ENCODE measurements around the gene SH3RF3. TPM values are rescaled to one million over a fixed set of nuclear protein-coding genes. Genes with fewer than 3 reads are reported as not detected.

SH3RF3 gene
- total RNA-seq, 1 experiment from 2014 or later = 21.7 TPM

- H3K27me3 Mint-ChIP-seq (ENCODE audit: insufficient read depth, unreplicated experiment) = no peaks in the 10 kb centered on the region
- no peak overlapping the region for H3K27ac Mint-ChIP-seq (ENCODE audit: low read depth, unreplicated experiment)
- H3K4me3 Mint-ChIP-seq (ENCODE audit: unreplicated experiment) = no peak overlapping the region
- ChIA-PET CTCF (no interaction called here), POLR2A (no interaction called here)
- intact Hi-C loops (cut with micrococcal nuclease) = no loop called here
- H3K9me3 Mint-ChIP-seq (ENCODE audit: unreplicated experiment) = no peaks in the 10 kb centered on the region
- TF ChIP-seq, protein P1, sequence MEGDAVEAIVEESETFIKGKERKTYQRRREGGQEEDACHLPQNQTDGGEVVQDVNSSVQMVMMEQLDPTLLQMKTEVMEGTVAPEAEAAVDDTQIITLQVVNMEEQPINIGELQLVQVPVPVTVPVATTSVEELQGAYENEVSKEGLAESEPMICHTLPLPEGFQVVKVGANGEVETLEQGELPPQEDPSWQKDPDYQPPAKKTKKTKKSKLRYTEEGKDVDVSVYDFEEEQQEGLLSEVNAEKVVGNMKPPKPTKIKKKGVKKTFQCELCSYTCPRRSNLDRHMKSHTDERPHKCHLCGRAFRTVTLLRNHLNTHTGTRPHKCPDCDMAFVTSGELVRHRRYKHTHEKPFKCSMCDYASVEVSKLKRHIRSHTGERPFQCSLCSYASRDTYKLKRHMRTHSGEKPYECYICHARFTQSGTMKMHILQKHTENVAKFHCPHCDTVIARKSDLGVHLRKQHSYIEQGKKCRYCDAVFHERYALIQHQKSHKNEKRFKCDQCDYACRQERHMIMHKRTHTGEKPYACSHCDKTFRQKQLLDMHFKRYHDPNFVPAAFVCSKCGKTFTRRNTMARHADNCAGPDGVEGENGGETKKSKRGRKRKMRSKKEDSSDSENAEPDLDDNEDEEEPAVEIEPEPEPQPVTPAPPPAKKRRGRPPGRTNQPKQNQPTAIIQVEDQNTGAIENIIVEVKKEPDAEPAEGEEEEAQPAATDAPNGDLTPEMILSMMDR (IDR thresholded peaks at IDR 0.05; ENCODE audit: unreplicated experiment) = no peak
- H3K36me3 Mint-ChIP-seq (ENCODE audit: insufficient read depth, unreplicated experiment) = peaks cover 6% of the 10 kb centered on the region
- peaks cover 11% of the 10 kb centered on the region for H3K4me1 Mint-ChIP-seq (ENCODE audit: insufficient read depth, unreplicated experiment)
- no TSS peak for BruUV-seq (replicated peaks)
- no peak for DNase-seq (ENCODE audit: unreplicated experiment)
Measured at GRCh38 chr2:109143214-109144187, 14.5 kb downstream of the SH3RF3 start.

DNA sequence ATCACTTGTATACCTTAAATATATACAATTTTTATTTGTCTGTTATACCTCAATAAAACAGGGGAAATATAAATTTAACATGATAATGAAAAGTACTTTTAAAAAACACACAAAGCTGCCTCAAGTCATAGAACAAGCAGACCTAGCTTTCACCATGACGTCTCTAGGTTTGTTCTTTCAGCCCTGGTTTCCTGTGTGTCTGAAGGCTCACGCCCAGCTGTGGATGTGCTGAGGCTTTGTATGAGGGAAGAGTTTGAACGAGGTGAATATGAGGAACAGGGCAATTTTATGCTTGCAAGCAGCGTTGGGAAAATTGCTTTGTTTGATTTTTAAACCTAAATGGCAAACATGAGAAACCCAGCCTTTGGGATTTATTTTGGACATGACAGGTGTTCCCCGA is 15.3 kb downstream of the SH3RF3 start:
- BruUV-seq (replicated peaks) = no TSS peak
- intact Hi-C loops (cut with micrococcal nuclease) = no loop called here
- H3K9me3 Mint-ChIP-seq (ENCODE audit: unreplicated experiment) = no peaks in the 10 kb centered on the region
- TF ChIP-seq, protein P1 (IDR thresholded peaks at IDR 0.05; ENCODE audit: unreplicated experiment) = no peak
- peaks cover 6% of the 10 kb centered on the region for H3K36me3 Mint-ChIP-seq (ENCODE audit: insufficient read depth, unreplicated experiment)
- DNase-seq (ENCODE audit: unreplicated experiment) = no peak
- H3K27me3 Mint-ChIP-seq (ENCODE audit: insufficient read depth, unreplicated experiment) = no peaks in the 10 kb centered on the region
- ChIA-PET POLR2A (no interaction called here), CTCF (no interaction called here)
- H3K27ac Mint-ChIP-seq (ENCODE audit: low read depth, unreplicated experiment) = no peak overlapping the region
- H3K4me3 Mint-ChIP-seq (ENCODE audit: unreplicated experiment) = no peak overlapping the region
- peaks cover 12% of the 10 kb centered on the region for H3K4me1 Mint-ChIP-seq (ENCODE audit: insufficient read depth, unreplicated experiment)

DNA sequence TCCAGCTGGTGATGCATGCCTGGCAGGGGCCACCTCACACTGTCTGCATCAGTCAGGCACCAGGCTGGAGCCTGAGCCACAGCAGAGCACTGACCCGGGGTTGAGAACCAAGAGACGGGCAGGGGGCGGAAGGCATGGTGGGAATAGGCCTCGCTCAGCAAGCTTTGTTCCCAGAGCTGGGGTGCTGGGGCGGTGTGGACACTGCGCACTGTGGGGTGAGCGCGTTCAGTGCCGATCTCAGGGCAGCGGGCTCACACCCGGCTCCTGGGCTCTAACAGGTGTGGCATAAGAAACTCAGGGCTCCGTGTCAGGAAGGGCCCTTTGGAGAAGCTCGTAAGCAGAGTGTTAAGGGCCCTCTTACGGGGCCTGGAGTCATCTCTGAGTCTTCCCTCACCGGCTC is 15.7 kb downstream of the SH3RF3 start:
- no peak overlapping the region for H3K27ac Mint-ChIP-seq (ENCODE audit: low read depth, unreplicated experiment)

DNA sequence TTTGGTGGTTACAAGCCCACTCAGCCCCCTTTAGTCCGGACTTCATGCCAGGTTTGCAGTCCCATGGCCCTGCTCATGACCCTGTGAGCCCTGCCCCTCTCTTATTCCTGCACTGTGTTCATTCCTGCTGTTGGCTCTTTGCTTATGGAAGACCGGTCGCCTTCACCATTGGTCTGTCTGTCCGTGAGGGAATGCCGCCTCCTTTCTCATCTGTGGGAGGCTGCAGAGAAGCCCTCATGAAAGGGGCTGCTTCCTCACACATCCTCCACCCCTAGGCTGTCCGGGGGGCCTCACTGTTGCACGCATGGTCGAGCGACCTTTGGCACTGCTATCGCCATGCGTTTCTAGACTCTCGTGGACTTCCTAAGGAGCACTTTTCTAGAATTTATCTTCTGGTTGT is 16.3 kb downstream of the SH3RF3 start:
- Mint-ChIP-seq H3K27me3 (ENCODE audit: insufficient read depth, unreplicated experiment) (no peaks in the 10 kb centered on the region), H3K4me1 (ENCODE audit: insufficient read depth, unreplicated experiment) (peaks cover 12% of the 10 kb centered on the region), H3K9me3 (ENCODE audit: unreplicated experiment) (no peaks in the 10 kb centered on the region), H3K4me3 (ENCODE audit: unreplicated experiment) (no peak overlapping the region), H3K36me3 (ENCODE audit: insufficient read depth, unreplicated experiment) (peaks cover 6% of the 10 kb centered on the region), H3K27ac (ENCODE audit: low read depth, unreplicated experiment) (no peak overlapping the region)
- ChIA-PET CTCF (no interaction called here), POLR2A (no interaction called here)
- DNase-seq (ENCODE audit: unreplicated experiment) = no peak
- TF ChIP-seq, protein P1 (IDR thresholded peaks at IDR 0.05; ENCODE audit: unreplicated experiment) = no peak
- no TSS peak for BruUV-seq (replicated peaks)
- intact Hi-C loops (cut with micrococcal nuclease) = no loop called here

More for the DNA sequence above, 15.7 kb downstream of the SH3RF3 start:
- no peak overlapping the region for H3K4me3 Mint-ChIP-seq (ENCODE audit: unreplicated experiment)
- DNase-seq (ENCODE audit: unreplicated experiment) = no peak
- H3K4me1 Mint-ChIP-seq (ENCODE audit: insufficient read depth, unreplicated experiment) = peaks cover 12% of the 10 kb centered on the region
- no peaks in the 10 kb centered on the region for H3K27me3 Mint-ChIP-seq (ENCODE audit: insufficient read depth, unreplicated experiment)
- H3K36me3 Mint-ChIP-seq (ENCODE audit: insufficient read depth, unreplicated experiment) = peaks cover 6% of the 10 kb centered on the region
- CTCF ChIA-PET = no interaction called here
- TF ChIP-seq, protein P1 (IDR thresholded peaks at IDR 0.05; ENCODE audit: unreplicated experiment) = no peak
- no TSS peak for BruUV-seq (replicated peaks)
- intact Hi-C loops (cut with micrococcal nuclease) = no loop called here
- POLR2A ChIA-PET = no interaction called here
- H3K9me3 Mint-ChIP-seq (ENCODE audit: unreplicated experiment) = no peaks in the 10 kb centered on the region
